HEK293 (cell line): ENCODE results near the gene RAP1A.

ENCODE experiments used
- MYNN ChIP-seq: fragments of 450-650 bp; formaldehyde crosslinking; IDR thresholded peaks from 2 replicates; pipeline ENCODE4 v1.5.1; 2016; ENCODE audit warnings: missing biosample characterization, missing genetic modification characterization, borderline replicate concordance
- ZNF274 ChIP-seq, 2 experiments: fragments of 200-500 bp in 1 of 2; fragments of 450-650 bp in 1 of 2; sonication (Bioruptor generic) in 1 of 2; formaldehyde crosslinking in 1 of 2; IDR thresholded peaks; 2 replicates each; pipeline versions ENCODE4 v1.5.1 to v1.6.1; 2014 to 2016; ENCODE audit warnings: borderline replicate concordance in 1 of 2, inconsistent platforms in 1 of 2, low read length in 1 of 2, missing biosample characterization in 1 of 2, missing genetic modification characterization in 1 of 2
- ZNF423 ChIP-seq: fragments of 450-650 bp; formaldehyde crosslinking; IDR thresholded peaks from 2 replicates; pipeline ENCODE4 v1.5.1; 2016; ENCODE audit warnings: missing biosample characterization, missing genetic modification characterization
- TF ChIP-seq, protein P1 (sequence below): IDR thresholded peaks from 2 replicates; pipeline ENCODE4 v1.6.1; 2011; ENCODE audit warnings: mild to moderate bottlenecking, low read depth, low read length, borderline replicate concordance
- TF ChIP-seq, protein P2 (sequence below): fragments of 450-650 bp; formaldehyde crosslinking; IDR thresholded peaks from 2 replicates; pipeline ENCODE4 v1.5.1; 2016; ENCODE audit warnings: missing biosample characterization, missing genetic modification characterization

DNA sequence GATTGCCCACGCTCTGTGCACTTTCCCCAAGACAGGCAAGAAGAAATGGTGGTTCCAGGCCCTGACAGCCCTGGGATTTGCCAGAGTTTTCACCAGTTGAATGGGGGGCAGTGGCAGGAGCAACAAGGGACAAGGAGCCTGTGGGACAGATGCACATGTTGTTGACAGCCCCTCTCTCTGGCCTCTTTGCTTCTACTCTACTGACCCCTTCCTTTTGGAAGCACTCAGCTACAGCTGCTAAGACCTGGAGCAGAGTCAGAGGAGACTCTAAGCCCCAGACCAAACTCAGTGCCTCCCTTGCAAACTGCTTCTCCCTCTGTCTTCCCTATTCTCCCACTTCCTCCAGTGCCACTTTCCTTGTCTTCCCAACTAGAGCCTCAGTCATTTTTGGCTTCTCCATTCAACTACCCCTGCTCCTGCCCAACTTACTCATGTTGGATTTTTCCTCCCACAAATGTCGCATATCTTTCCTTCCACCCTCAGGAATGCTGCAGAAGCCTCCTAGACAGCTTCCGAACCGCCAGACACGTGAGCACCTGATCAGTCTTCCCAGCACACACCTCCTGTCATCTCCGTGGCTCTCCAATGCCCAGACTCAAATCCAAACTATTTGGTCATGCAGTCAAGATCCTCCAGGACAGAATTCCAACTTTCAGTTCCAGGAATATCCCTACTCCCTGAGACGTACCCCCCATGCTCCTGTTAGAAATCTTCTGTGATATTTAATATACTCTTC is 110.5 kb downstream of the RAP1A start:
- TF ChIP-seq ZNF274 (IDR thresholded peaks at IDR 0.05; ENCODE audit: low read length): no peak
- TF ChIP-seq ZNF274 (tag by site-specific recombination; IDR thresholded peaks at IDR 0.05; ENCODE audit: borderline replicate concordance): no peak
- TF ChIP-seq ZNF423 (tag by site-specific recombination): no peak
- TF ChIP-seq, protein P1, sequence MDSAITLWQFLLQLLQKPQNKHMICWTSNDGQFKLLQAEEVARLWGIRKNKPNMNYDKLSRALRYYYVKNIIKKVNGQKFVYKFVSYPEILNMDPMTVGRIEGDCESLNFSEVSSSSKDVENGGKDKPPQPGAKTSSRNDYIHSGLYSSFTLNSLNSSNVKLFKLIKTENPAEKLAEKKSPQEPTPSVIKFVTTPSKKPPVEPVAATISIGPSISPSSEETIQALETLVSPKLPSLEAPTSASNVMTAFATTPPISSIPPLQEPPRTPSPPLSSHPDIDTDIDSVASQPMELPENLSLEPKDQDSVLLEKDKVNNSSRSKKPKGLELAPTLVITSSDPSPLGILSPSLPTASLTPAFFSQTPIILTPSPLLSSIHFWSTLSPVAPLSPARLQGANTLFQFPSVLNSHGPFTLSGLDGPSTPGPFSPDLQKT: no peak
- no peak for TF ChIP-seq MYNN (tag by site-specific recombination)
- TF ChIP-seq, protein P2, sequence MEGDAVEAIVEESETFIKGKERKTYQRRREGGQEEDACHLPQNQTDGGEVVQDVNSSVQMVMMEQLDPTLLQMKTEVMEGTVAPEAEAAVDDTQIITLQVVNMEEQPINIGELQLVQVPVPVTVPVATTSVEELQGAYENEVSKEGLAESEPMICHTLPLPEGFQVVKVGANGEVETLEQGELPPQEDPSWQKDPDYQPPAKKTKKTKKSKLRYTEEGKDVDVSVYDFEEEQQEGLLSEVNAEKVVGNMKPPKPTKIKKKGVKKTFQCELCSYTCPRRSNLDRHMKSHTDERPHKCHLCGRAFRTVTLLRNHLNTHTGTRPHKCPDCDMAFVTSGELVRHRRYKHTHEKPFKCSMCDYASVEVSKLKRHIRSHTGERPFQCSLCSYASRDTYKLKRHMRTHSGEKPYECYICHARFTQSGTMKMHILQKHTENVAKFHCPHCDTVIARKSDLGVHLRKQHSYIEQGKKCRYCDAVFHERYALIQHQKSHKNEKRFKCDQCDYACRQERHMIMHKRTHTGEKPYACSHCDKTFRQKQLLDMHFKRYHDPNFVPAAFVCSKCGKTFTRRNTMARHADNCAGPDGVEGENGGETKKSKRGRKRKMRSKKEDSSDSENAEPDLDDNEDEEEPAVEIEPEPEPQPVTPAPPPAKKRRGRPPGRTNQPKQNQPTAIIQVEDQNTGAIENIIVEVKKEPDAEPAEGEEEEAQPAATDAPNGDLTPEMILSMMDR (tag by site-specific recombination): no peak
